IMR-90 (cell line): ENCODE measurements around the gene PSMA2. TPM values are rescaled to one million over a fixed set of nuclear protein-coding genes. Genes with fewer than 3 reads are reported as not detected.

Experiments
- ATAC-seq: fragments of 200-7000 bp; cut with Tn5 transposase; 2 replicates; pipeline ENCODE4 v1.9.1; 2020; ENCODE audit warnings: low read depth, mild to moderate bottlenecking, moderate library complexity
- BruUV-seq: library from RNA; stranded (reverse); fragments of 400-500 nt; replicated peaks from 2 replicates; lab custom pipeline; 2021; lab: Mats Ljungman, UMichigan
- CTCF ChIA-PET: fragments of 300-600 bp; formaldehyde crosslinking; extraction: SDS; loops from one replicate; lab custom pipeline; 2021; ENCODE audit warnings: antibody characterized with exemption; lab: Yijun Ruan, JAX
- POLR2A ChIA-PET: fragments of 300-600 bp; sonication (Branson Sonifier 250); formaldehyde crosslinking; loops from one replicate; lab custom pipeline; 2022; ENCODE audit warnings: antibody characterized with exemption; ENCODE audit not compliant: unreplicated experiment; lab: Charles Lee
- DNase-seq: peaks from one replicate; pipeline ENCODE4 v3.0.0; 2013
- H2AFZ ChIP-seq: replicated peaks from 2 replicates; pipeline ENCODE3; 2013; ENCODE audit warnings: low read length, mild to moderate bottlenecking; ENCODE audit not compliant: poor library complexity
- H2AK5ac ChIP-seq: 2 replicates; pipeline ENCODE4 v1.6.1; 2013; ENCODE audit warnings: low read depth, low read length, inconsistent platforms
- H2AK9ac ChIP-seq: replicated peaks from 2 replicates; pipeline ENCODE3; 2013; ENCODE audit warnings: mild to moderate bottlenecking, low read depth, low read length, moderate library complexity; ENCODE audit not compliant: poor library complexity
- H2BK120ac ChIP-seq: 2 replicates; pipeline ENCODE4 v1.6.1; 2013; ENCODE audit warnings: low read depth, low read length, inconsistent platforms
- H2BK15ac ChIP-seq: 3 replicates; pipeline ENCODE4 v1.6.1; 2013; ENCODE audit warnings: low read depth, low read length, inconsistent platforms
- H2BK20ac ChIP-seq: 2 replicates; pipeline ENCODE4 v1.6.1; 2013; ENCODE audit warnings: low read depth, mild to moderate bottlenecking, inconsistent platforms, low read length, moderate library complexity
- H2BK5ac ChIP-seq: 2 replicates; pipeline ENCODE4 v1.6.1; 2013; ENCODE audit warnings: mild to moderate bottlenecking, low read depth, low read length, inconsistent platforms; ENCODE audit not compliant: poor library complexity, severe bottlenecking
- H3K14ac ChIP-seq: replicated peaks from 2 replicates; pipeline ENCODE4 v1.6.1; 2013; ENCODE audit warnings: low read depth, low read length, inconsistent platforms
- H3K18ac ChIP-seq: 2 replicates; pipeline ENCODE4 v1.6.1; 2013; ENCODE audit warnings: low read depth, low read length, control low read depth
- H3K23ac ChIP-seq: 2 replicates; pipeline ENCODE4 v1.6.1; 2013; ENCODE audit warnings: low read depth, low read length, inconsistent platforms
- H3K27ac ChIP-seq: 2 replicates; pipeline ENCODE4 v1.5.1; 2013; ENCODE audit warnings: mild to moderate bottlenecking, control low read depth, low read length; ENCODE audit not compliant: insufficient read depth
- H3K27me3 ChIP-seq: 2 replicates; pipeline ENCODE4 v1.6.1; 2013; ENCODE audit warnings: low read length; ENCODE audit not compliant: control insufficient read depth, insufficient read depth
- H3K36me3 ChIP-seq: 2 replicates; pipeline ENCODE4 v1.6.1; 2013; ENCODE audit warnings: low read length, mixed read lengths; ENCODE audit not compliant: control insufficient read depth, insufficient read depth
- H3K4ac ChIP-seq: 2 replicates; pipeline ENCODE4 v1.6.1; 2013; ENCODE audit warnings: low read depth, low read length, inconsistent platforms
- H3K4me1 ChIP-seq: 2 replicates; pipeline ENCODE4 v1.6.1; 2013; ENCODE audit warnings: low read length, mixed read lengths; ENCODE audit not compliant: control insufficient read depth, insufficient read depth
- H3K4me2 ChIP-seq: 2 replicates; pipeline ENCODE4 v1.6.1; 2013; ENCODE audit warnings: low read depth, mild to moderate bottlenecking, control low read depth, low read length, moderate library complexity
- H3K4me3 ChIP-seq: 2 replicates; pipeline ENCODE4 v1.5.1; 2013; ENCODE audit warnings: low read depth, mild to moderate bottlenecking, control low read depth, low read length, moderate library complexity; ENCODE audit not compliant: insufficient read depth
- H3K56ac ChIP-seq: 2 replicates; pipeline ENCODE4 v1.6.1; 2013; ENCODE audit warnings: low read length, inconsistent platforms; ENCODE audit not compliant: insufficient read depth; ENCODE audit errors: extremely low read depth
- H3K79me1 ChIP-seq, 2 experiments: 2 replicates each; pipeline ENCODE4 v1.6.1; 2013; ENCODE audit warnings: low read length in 2 of 2, inconsistent platforms in 1 of 2, low read depth in 1 of 2
- H3K9ac ChIP-seq: 2 replicates; pipeline ENCODE4 v1.6.1; 2013; ENCODE audit warnings: low read depth, low read length, control low read depth
- H3K9me1 ChIP-seq: 2 replicates; pipeline ENCODE4 v1.6.1; 2013; ENCODE audit warnings: low read length, inconsistent platforms; ENCODE audit not compliant: insufficient read depth
- H3K9me3 ChIP-seq: 2 replicates; pipeline ENCODE4 v1.6.1; 2013; ENCODE audit warnings: low read length; ENCODE audit not compliant: control insufficient read depth, insufficient read depth
- H4K20me1 ChIP-seq: 2 replicates; pipeline ENCODE4 v1.6.1; 2013; ENCODE audit warnings: low read length, inconsistent platforms; ENCODE audit not compliant: insufficient read depth
- H4K5ac ChIP-seq: 2 replicates; pipeline ENCODE4 v1.6.1; 2013; ENCODE audit warnings: mild to moderate bottlenecking, low read depth, low read length, control low read depth
- H4K8ac ChIP-seq, 2 experiments: 2 replicates each; pipeline ENCODE4 v1.6.1; 2013; ENCODE audit warnings: low read depth in 2 of 2, low read length in 2 of 2, control low read depth in 1 of 2, inconsistent platforms in 1 of 2
- H4K91ac ChIP-seq: 2 replicates; pipeline ENCODE4 v1.6.1; 2013; ENCODE audit warnings: low read depth, low read length, inconsistent platforms; ENCODE audit not compliant: insufficient read depth
- BHLHE40 ChIP-seq: fragments of 150-350 bp; IDR thresholded peaks from 2 replicates; pipeline ENCODE4 v1.6.1; 2016; ENCODE audit warnings: mild to moderate bottlenecking, low read depth, low read length
- CTCF ChIP-seq: conservative IDR thresholded peaks from 2 replicates; pipeline ENCODE4 v1.5.1; 2012; ENCODE audit warnings: mild to moderate bottlenecking, low read depth, low read length, improper control_type of control experiment
- FOS ChIP-seq: fragments of 150-350 bp; IDR thresholded peaks from 2 replicates; pipeline ENCODE4 v1.6.1; 2016; ENCODE audit warnings: low read depth, low read length
- MAFK ChIP-seq: IDR thresholded peaks from 2 replicates; pipeline ENCODE4 v1.6.1; 2012; ENCODE audit warnings: low read depth, low read length, improper control_type of control experiment
- NFE2L2 ChIP-seq: fragments of 150-350 bp; IDR thresholded peaks from 2 replicates; pipeline ENCODE4 v1.6.1; 2016; ENCODE audit warnings: low read depth, mild to moderate bottlenecking, low read length
- RAD21 ChIP-seq: IDR thresholded peaks from 2 replicates; pipeline ENCODE4 v1.6.1; 2012; ENCODE audit warnings: low read length, improper control_type of control experiment
- RFX5 ChIP-seq: IDR thresholded peaks from 2 replicates; pipeline ENCODE4 v1.8.0; 2012; ENCODE audit warnings: low read depth, mild to moderate bottlenecking, low read length, moderate library complexity
- SMC3 ChIP-seq: fragments of 150-350 bp; IDR thresholded peaks from 2 replicates; pipeline ENCODE4 v1.6.1; 2016; ENCODE audit warnings: low read depth, mild to moderate bottlenecking, antibody characterized with exemption, low read length, moderate library complexity
- USF2 ChIP-seq: fragments of 150-350 bp; IDR thresholded peaks from 2 replicates; pipeline ENCODE4 v1.6.1; 2017; ENCODE audit warnings: mild to moderate bottlenecking, antibody characterized with exemption, low read length, low read depth
- dilution Hi-C: fragments of 300-500 bp; cut with HindIII; formaldehyde crosslinking; loops from one replicate; pipeline ENCODE4 v1.14.3; 2018; ENCODE audit warnings: low sequenced_read_pairs; ENCODE audit not compliant: unreplicated experiment
- in situ Hi-C: fragments of 300-500 bp; cut with MboI; formaldehyde crosslinking; loops from 3 replicates; pipeline ENCODE4 v1.14.3; 2019; ENCODE audit warnings: low sequenced_read_pairs, inconsistent platforms, mixed read lengths
- intact Hi-C: fragments of 100-400 bp; cut with micrococcal nuclease; formaldehyde crosslinking; loops from 2 replicates; pipeline ENCODE4 v1.10.0; 2022
- polyA plus RNA-seq, 3 experiments: library from polyadenylated mRNA; depleted of rRNA; stranded (reverse); fragments of >200 nt; gene quantifications; 2 replicates each; pipeline ENCODE4 v1.2.3, GENCODE V29; 2012; ENCODE audit warnings: low replicate concordance in 1 of 3
- total RNA-seq: library from RNA; depleted of rRNA; stranded (reverse); fragments of >200 nt; gene quantifications from 2 replicates; pipeline ENCODE4 v1.2.3, GENCODE V29; 2012

PSMA2 gene
- total and polyA plus RNA-seq, 2 of the 4 experiments (the other 2 are of a cell fraction): 106 to 138 TPM

GRCh38 chr7:42907316-42907715 lies 24.7 kb downstream of the PSMA2 start:
- no peak for TF ChIP-seq FOS
- TF ChIP-seq MAFK: no peak
- TF ChIP-seq SMC3: no peak
- TF ChIP-seq RAD21: no peak
- TF ChIP-seq NFE2L2: no peak
- no peak for TF ChIP-seq RFX5
- TF ChIP-seq USF2: no peak
- TF ChIP-seq CTCF: no peak
- no peak for TF ChIP-seq BHLHE40
- Histone ChIP-seq H3K4me2 (no peak overlapping the region), H4K5ac (no peak overlapping the region), H3K4ac (no peak overlapping the region), H2AK9ac (no peak overlapping the region), H3K9ac (no peak overlapping the region), H4K8ac (no peak overlapping the region), H3K23ac (no peak overlapping the region), H3K27me3 (no peaks in the 10 kb centered on the region; the same call in 1 of the 2 replicates), H2BK5ac (no peak overlapping the region), H2BK120ac (no peak overlapping the region), H2BK20ac (no peak overlapping the region), H3K9me3 (no peaks in the 10 kb centered on the region), H3K4me3 (no peak overlapping the region), H3K79me1 (peaks cover 16 to 20% of the 10 kb centered on the region in 2 experiments), H3K36me3 (peaks cover 3% of the 10 kb centered on the region), H3K27ac (no peak overlapping the region), H3K9me1 (peaks cover 11% of the 10 kb centered on the region; the same call in 1 of the 2 replicates), H4K91ac (no peak overlapping the region), H4K20me1 (no peaks in the 10 kb centered on the region; the same call in 1 of the 2 replicates), H3K56ac (no peak overlapping the region), H3K14ac (no peak overlapping the region), H3K18ac (no peak overlapping the region), H2AK5ac (no peak overlapping the region), H2AFZ (no peak overlapping the region), H3K4me1 (no peaks in the 10 kb centered on the region; the same call in none of the 2 replicates), H2BK15ac (no peak overlapping the region)
- intact Hi-C loops: no loop called here
- in situ Hi-C loops: no loop called here
- no TSS peak for BruUV-seq
- no peak for ATAC-seq
- ChIA-PET POLR2A (no interaction called here), CTCF (no interaction called here)
- no peak for DNase-seq
- dilution Hi-C loops: no loop called here
